NCI-H748 (cell line): ENCODE measurements around the gene PGM5.

Experiments
- DNase-seq: peaks from one replicate; lab custom pipeline; 2025; ENCODE audit not compliant: unreplicated experiment; lab: John Stamatoyannopoulos, UW

PGM5 gene

DNA sequence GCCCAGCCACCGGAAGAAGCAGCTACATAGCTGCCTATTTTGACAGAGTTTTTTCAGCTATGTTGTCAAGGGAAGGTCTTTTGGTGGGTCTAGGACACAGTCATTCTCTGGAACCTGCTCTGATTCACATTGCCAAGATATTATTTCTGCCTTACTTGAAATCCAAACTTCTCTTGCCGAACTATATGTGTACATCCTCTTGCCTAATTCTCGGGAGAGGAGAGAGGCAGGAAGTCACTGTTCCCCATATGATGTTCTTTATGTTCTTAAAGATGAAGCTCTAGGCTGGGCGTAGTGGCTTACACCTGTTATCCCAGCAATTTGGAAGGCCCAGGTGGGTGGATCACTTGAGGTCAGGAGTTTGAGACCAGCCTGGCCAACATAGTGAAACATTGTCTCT is 175.7 kb downstream of the PGM5 start:
- no peak for DNase-seq

- DNase-seq: no peak
Observed at GRCh38 chr9:68533678-68534077, 177.3 kb downstream of the PGM5 start.

- DNase-seq: no peak
Observed at GRCh38 chr9:68536876-68537615, 180.6 kb downstream of the PGM5 start.

GRCh38 chr9:68537616-68537880 is 181.1 kb downstream of the PGM5 start:
- no peak for DNase-seq

- DNase-seq: no peak
Observed at GRCh38 chr9:68538200-68538599, 181.8 kb downstream of the PGM5 start.

- no peak for DNase-seq
Observed at GRCh38 chr9:68540712-68541535, 184.5 kb downstream of the PGM5 start, which contains the start of gene TMEM252. TSS of gene TMEM252 (minus strand) at chr9:68540883. CDS start at chr9:68540814, 69 bp downstream.

GRCh38 chr9:68541568-68541967 is 185.2 kb downstream of the PGM5 start:
- DNase-seq: no peak

DNA sequence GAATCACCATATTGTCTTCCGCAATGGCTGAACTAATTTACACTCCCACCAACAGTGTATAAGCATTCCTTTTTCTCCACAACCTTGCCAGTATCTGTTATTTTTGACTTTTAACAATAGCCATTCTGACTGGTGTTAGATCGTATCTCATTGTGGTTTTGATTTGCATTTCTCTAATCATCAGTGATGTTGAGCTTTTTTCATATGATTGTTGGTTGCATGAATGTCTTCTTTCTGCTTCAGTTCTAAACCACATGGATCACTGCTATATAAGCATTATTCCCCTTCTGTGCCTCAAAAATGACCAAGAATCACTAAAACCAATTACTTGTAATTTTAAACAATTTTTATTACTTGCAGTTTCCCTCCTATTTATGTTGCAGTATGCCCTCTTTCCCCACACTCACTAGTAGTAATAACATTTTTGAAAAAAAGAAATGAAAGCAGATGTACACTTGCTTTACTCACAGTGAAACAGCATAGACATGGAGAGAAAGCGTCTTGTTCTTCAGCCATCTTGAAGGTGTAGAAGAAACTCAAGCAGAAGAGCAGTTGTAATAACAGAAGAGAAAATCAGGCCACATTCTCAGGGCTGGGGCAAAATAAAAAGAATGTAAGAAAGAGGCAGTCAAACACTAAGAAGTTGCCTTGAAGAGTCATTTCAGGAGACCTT is 188.8 kb downstream of the PGM5 start:
- DNase-seq: no peak

DNA sequence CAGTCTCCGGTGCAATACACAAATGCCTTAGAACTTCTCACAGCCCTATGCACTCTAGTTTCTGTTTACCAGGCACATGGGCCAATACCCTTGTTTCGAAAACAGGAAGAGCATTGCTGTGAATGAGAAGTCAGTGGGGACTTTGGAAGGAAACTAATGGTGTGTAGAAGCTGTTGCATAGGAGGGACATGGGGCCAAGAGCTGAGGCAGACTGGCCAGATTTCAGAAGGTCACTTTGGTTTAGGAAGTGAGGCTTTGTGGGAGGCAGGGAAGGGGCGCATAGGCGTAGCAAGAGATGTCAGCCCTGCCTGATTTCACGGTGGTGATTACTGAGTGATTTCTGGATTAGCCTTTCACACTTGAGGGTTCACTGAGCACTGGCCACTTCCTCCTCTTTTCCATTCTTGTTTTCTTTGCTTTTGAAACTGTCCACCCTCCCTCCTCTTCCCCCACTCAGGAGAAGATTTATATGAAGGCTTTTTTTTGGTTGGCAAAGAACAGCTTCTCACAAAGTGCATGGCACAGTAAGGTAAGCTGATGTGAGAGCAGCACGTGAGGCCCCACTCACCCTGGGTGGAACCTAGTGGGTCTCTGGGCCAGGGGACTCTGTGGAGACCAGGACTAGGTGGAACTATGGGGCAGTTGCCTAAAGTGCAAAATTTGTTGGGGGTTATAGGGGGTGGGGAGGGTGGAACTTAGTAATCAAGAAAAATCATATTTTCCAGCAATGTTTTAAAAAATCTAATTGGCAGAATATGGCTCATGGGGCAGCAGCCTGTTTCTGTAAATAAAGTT is 190.4 kb downstream of the PGM5 start:
- no peak for DNase-seq

GRCh38 chr9:68547417-68547816 is 191.0 kb downstream of the PGM5 start:
- no peak for DNase-seq

GRCh38 chr9:68548241-68548640 is 191.8 kb downstream of the PGM5 start:
- no peak for DNase-seq

- DNase-seq: no peak
Observed at GRCh38 chr9:68551191-68551590, 194.8 kb downstream of the PGM5 start.

- no peak for DNase-seq
Observed at GRCh38 chr9:68552700-68553476, 196.5 kb downstream of the PGM5 start.

DNA sequence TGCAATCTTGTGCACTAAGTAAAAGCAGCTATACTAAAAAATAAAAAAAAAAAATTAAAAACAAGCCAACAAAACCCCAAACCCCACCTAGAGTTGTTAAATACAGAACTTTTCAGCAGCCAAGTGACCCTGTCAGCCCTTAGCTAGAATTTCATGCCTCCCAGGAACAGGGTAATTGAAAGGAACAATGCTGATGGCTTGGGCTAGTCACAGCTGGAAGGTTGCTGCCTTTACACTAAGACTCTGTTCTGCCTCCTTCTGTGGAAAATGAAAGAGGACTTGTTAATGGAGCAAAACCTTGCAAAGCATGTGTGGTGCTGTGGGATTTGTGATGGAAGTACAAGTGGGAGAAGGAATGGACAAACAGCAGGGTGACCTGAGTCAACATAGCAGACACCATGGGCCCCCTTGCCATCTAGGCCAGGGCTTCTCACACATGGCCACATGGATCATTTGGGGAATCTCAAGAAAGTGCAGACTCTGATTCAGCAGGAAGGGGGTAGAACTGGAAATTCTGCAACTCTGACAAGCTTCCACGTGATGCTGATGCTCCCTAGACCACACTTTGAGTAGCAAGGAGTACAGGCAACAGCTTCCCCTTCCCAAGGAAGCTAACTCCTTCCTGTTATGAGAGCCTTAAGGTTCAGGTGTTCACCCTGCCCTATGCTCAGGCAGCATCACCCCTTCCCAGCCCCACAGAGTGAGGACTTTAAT is 199.2 kb downstream of the PGM5 start:
- DNase-seq: no peak

DNA sequence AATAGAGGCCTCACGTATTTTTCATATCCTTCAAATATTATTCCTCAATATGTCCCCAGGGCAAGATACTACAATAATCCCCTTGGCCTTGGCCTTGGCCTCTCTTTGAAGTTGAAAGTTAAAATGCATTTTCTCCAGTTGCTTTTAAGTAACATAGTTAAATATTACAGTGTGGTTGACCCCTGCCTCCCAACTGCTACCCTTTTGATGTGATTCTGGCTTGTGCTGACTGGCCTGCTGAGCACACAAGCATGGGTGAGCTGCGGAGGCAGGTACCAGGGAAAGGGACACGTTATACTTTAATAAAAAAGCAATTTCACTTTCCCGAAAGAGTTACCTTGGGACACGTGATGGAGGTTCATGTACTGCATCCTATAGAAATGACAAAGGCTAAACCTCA is 202.1 kb downstream of the PGM5 start:
- DNase-seq: no peak

DNA sequence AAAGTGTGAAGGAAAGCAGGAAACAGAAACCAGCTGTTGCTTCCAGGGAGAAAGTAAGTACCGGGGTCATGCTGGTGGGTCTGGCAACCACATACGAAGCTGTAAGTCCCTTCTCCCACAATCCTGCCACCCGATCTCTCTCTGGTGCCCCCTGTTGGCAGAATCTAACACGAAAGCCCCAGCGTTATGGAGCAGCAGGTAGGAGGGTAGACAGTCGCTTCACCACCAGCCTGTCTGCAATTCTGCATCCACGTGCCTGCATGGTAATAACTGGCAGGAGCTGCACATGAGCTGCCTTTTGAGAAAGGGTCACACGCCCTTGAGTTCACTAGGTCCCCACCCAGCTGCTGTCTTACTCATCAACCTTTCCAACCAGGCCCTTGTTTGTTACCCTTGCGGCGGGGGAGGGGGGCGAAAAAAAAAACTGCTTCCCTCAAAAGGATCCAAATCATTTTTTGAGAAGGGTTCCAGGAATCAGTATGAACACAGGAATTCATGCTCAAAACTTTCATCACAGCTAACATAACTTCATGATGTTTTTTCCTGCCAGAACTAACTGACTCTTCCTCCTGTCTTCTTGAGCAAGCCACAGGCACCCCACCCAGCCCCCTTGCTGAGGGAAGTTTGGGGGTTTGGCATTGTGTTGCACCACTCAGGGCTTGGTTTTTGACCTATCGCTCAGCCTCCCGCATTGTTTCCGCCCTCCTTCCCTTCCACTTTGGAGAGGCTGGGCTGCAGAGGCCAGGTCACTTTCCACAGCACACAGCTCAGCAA is 203.8 kb downstream of the PGM5 start:
- DNase-seq: peak; percentile 53

DNA sequence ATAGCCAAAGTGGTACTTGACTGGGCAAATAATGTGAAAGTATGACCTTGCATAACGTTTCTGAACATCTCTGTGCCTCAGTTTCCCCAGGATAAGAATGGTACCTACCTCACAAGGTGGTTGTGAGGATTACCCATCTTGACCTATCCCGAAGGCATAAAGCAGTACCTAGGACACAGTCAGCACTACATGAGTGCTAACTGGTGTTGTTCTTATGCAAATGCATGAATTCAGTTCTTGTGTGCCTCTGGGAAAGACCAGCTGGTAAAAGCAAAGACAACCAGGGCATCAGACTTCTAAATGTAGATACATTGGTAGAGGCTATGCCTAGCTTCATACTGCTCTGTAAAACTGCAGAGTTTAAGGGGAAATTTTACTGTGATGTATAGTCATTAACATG is 206.1 kb downstream of the PGM5 start:
- DNase-seq: no peak

GRCh38 chr9:68567565-68567964 is 211.2 kb downstream of the PGM5 start:
- DNase-seq: no peak

- no peak for DNase-seq
Observed at GRCh38 chr9:68574150-68574549, 217.7 kb downstream of the PGM5 start.
